NOMO-1 treated with DMSO at 0.1 percent for 48 hours (cell line): ENCODE measurements around the gene ACAD10.
"Not testable (repeated sequence)": the region's sequence is repeated elsewhere in the genome, so short reads cannot be mapped to it uniquely, and the experiment has no call there.

ENCODE experiments used
- DNase-seq: peaks from one replicate; lab custom pipeline; 2025; ENCODE audit not compliant: unreplicated experiment; lab: John Stamatoyannopoulos, UW

Gene ACAD10

GRCh38 chr12:111686574-111687105, 787 bp downstream of the ACAD10 start:
- DNase-seq = no peak

- no peak for DNase-seq
Measured at GRCh38 chr12:111687255-111687654, 1.4 kb downstream of the ACAD10 start.

GRCh38 chr12:111687952-111688351, 2.1 kb downstream of the ACAD10 start:
- DNase-seq = no peak

- DNase-seq = no peak
Measured at GRCh38 chr12:111691262-111691661, 5.4 kb downstream of the ACAD10 start.

GRCh38 chr12:111692575-111693210, 6.8 kb downstream of the ACAD10 start:
- no peak for DNase-seq

- DNase-seq = no peak
Measured at GRCh38 chr12:111693818-111694217, 8.0 kb downstream of the ACAD10 start.

GRCh38 chr12:111699962-111700361, 14.1 kb downstream of the ACAD10 start:
- DNase-seq = no peak

- peak; percentile 64 for DNase-seq
Measured at GRCh38 chr12:111705672-111706071, 19.8 kb downstream of the ACAD10 start.

GRCh38 chr12:111706145-111706544, 20.3 kb downstream of the ACAD10 start:
- no peak for DNase-seq

- no peak for DNase-seq
Measured at GRCh38 chr12:111715279-111715678, 29.4 kb downstream of the ACAD10 start.

GRCh38 chr12:111719316-111719715, 33.5 kb downstream of the ACAD10 start:
- DNase-seq = not testable (repeated sequence)

- no peak for DNase-seq
Measured at GRCh38 chr12:111720457-111720856, 34.6 kb downstream of the ACAD10 start.

GRCh38 chr12:111723646-111724360, 38.0 kb downstream of the ACAD10 start:
- not testable (repeated sequence) for DNase-seq

GRCh38 chr12:111728795-111729194, 42.9 kb downstream of the ACAD10 start:
- DNase-seq = no peak

- DNase-seq = no peak
Measured at GRCh38 chr12:111730420-111730819, 44.6 kb downstream of the ACAD10 start.

- no peak for DNase-seq
Measured at GRCh38 chr12:111732786-111733185, 46.9 kb downstream of the ACAD10 start.

GRCh38 chr12:111733340-111733915, 47.6 kb downstream of the ACAD10 start:
- DNase-seq = no peak

GRCh38 chr12:111739524-111739923, 53.7 kb downstream of the ACAD10 start:
- not testable (repeated sequence) for DNase-seq

GRCh38 chr12:111741235-111741812, 55.5 kb downstream of the ACAD10 start:
- DNase-seq = no peak

- DNase-seq = no peak
Measured at GRCh38 chr12:111745211-111745610, 59.4 kb downstream of the ACAD10 start.

- no peak for DNase-seq
Measured at GRCh38 chr12:111747333-111747732, 61.5 kb downstream of the ACAD10 start.
